HCT116 (cell line): ENCODE data around the gene CILP2. TPM values are rescaled to one million over a fixed set of nuclear protein-coding genes. Genes with fewer than 3 reads are reported as not detected.

Experiments
- ATAC-seq: fragments of 200-7000 bp; cut with Tn5 transposase; 2 replicates; pipeline ENCODE4 v1.9.1; 2020; ENCODE audit warnings: mild to moderate bottlenecking, moderate library complexity
- BruUV-seq: library from RNA; stranded (reverse); fragments of 400-500 nt; replicated peaks from 2 replicates; lab custom pipeline; 2021; lab: Mats Ljungman, UMichigan
- CTCF ChIA-PET: fragments of 300-600 bp; sonication (Branson Sonifier 250); formaldehyde crosslinking; loops from one replicate; lab custom pipeline; 2021; ENCODE audit warnings: antibody characterized with exemption; lab: Charles Lee
- POLR2A ChIA-PET: fragments of 300-600, 350-600 bp; sonication (Branson Sonifier 250); formaldehyde crosslinking; loops from one replicate; lab custom pipeline; 2021; ENCODE audit warnings: antibody characterized with exemption; lab: Charles Lee
- RAD21 ChIA-PET, 2 experiments: fragments of 300-600 bp; sonication (Branson Sonifier 250); formaldehyde crosslinking; loops; one replicate each; lab custom pipeline; 2023; ENCODE audit warnings: low total read pairs in 2 of 2; ENCODE audit not compliant: uncharacterized antibody in 2 of 2, unreplicated experiment in 2 of 2, low non-redundant PET in 1 of 2; lab: Charles Lee
- DNase-seq: peaks from one replicate; pipeline ENCODE4 v3.0.0-alpha.2; 2010; ENCODE audit warnings: low read depth, low spot score
- H2AFZ ChIP-seq: fragments of 200-600 bp; shearing (Covaris generic), sonication (generic); 2 replicates; pipeline ENCODE4 v1.6.1; 2017; ENCODE audit warnings: low read depth, mixed run types, mixed read lengths, antibody characterized with exemption, low read length; ENCODE audit not compliant: poor library complexity, severe bottlenecking
- H3K27ac ChIP-seq: 2 replicates; pipeline ENCODE4 v1.5.1; 2012; ENCODE audit warnings: low read depth, low read length
- H3K27me3 ChIP-seq: fragments of 200-600 bp; sonication (generic); 2 replicates; pipeline ENCODE4 v1.6.1; 2016; ENCODE audit warnings: mixed run types, low read length, mixed read lengths; ENCODE audit not compliant: insufficient read depth
- H3K36me3 ChIP-seq, 2 experiments: fragments of 200-500 bp in 1 of 2; fragments of 200-600 bp in 1 of 2; sonication (Bioruptor generic) in 1 of 2; sonication (generic) in 1 of 2; 2 replicates each; pipeline versions ENCODE4 v1.5.1 to v1.6.1; 2014 to 2016; ENCODE audit warnings: low read length in 2 of 2, inconsistent platforms in 1 of 2, mixed read lengths in 1 of 2, mixed run types in 1 of 2; ENCODE audit not compliant: insufficient read depth in 2 of 2, control insufficient read depth in 1 of 2
- H3K4me1 ChIP-seq, 2 experiments: fragments of 200-600 bp in 1 of 2; sonication (generic) in 1 of 2; 2 replicates each; pipeline versions ENCODE4 v1.5.1 to v1.6.1; 2012 to 2017; ENCODE audit warnings: low read length in 2 of 2, inconsistent platforms in 1 of 2, mild to moderate bottlenecking in 1 of 2, mixed read lengths in 1 of 2, mixed run types in 1 of 2, moderate library complexity in 1 of 2; ENCODE audit not compliant: insufficient read depth in 2 of 2, control insufficient read depth in 1 of 2
- H3K4me2 ChIP-seq: fragments of 200-600 bp; sonication (generic); 2 replicates; pipeline ENCODE4 v1.6.1; 2017; ENCODE audit warnings: mixed run types, low read length, mixed read lengths
- H3K4me3 ChIP-seq, 2 experiments: fragments of 200-600 bp in 1 of 2; sonication (generic) in 1 of 2; replicated peaks in 1 of 2; 2 replicates each; pipeline ENCODE4 v1.5.1; 2011 to 2016; ENCODE audit warnings: low read length in 2 of 2, control low read depth in 1 of 2, low read depth in 1 of 2, mild to moderate bottlenecking in 1 of 2, mixed read lengths in 1 of 2, mixed run types in 1 of 2
- H3K79me2 ChIP-seq: fragments of 200-600 bp; sonication (generic); 2 replicates; pipeline ENCODE4 v1.6.1; 2017; ENCODE audit warnings: mild to moderate bottlenecking, mixed run types, low read length, moderate library complexity, mixed read lengths; ENCODE audit not compliant: insufficient read depth
- H3K9ac ChIP-seq: fragments of 200-600 bp; sonication (generic); 2 replicates; pipeline ENCODE4 v1.6.1; 2016; ENCODE audit warnings: low read length, mixed read lengths
- H3K9me2 ChIP-seq: fragments of 200-600 bp; sonication (generic), shearing (Covaris generic); 2 replicates; pipeline ENCODE4 v1.6.1; 2017; ENCODE audit warnings: mixed run types, mild to moderate bottlenecking, moderate library complexity; ENCODE audit not compliant: insufficient read depth
- H3K9me3 ChIP-seq, 2 experiments: fragments of 200-500 bp in 1 of 2; fragments of 200-600 bp in 1 of 2; sonication (Bioruptor generic) in 1 of 2; sonication (generic) in 1 of 2; 2 replicates each; pipeline ENCODE4 v1.6.1; 2014 to 2017; ENCODE audit warnings: low read length in 2 of 2, mixed read lengths in 2 of 2, inconsistent platforms in 1 of 2, low read depth in 1 of 2, mild to moderate bottlenecking in 1 of 2, mixed run types in 1 of 2, moderate library complexity in 1 of 2; ENCODE audit not compliant: control insufficient read depth in 1 of 2, insufficient read depth in 1 of 2
- H4K20me1 ChIP-seq: fragments of 200-600 bp; sonication (generic), shearing (Covaris generic); 2 replicates; pipeline ENCODE4 v1.6.1; 2017; ENCODE audit warnings: mixed run types, mild to moderate bottlenecking, moderate library complexity; ENCODE audit not compliant: insufficient read depth
- ATF3 ChIP-seq: IDR thresholded peaks from 2 replicates; pipeline ENCODE4 v1.6.1; 2012
- CBX3 ChIP-seq: IDR thresholded peaks from 2 replicates; pipeline ENCODE4 v1.6.1; 2012; ENCODE audit warnings: low read depth
- CTCF ChIP-seq, 3 experiments: fragments of 200-600 bp in 1 of 3; sonication (generic) in 1 of 3; IDR thresholded peaks in 2 of 3; conservative IDR thresholded peaks in 1 of 3; 2 replicates each; pipeline ENCODE4 v1.5.1; 2012 to 2017; ENCODE audit warnings: low read depth in 2 of 3, low read length in 2 of 3, antibody characterized with exemption in 1 of 3, borderline replicate concordance in 1 of 3, control low read depth in 1 of 3, mild to moderate bottlenecking in 1 of 3, mixed read lengths in 1 of 3, mixed run types in 1 of 3, moderate library complexity in 1 of 3; ENCODE audit not compliant: insufficient read depth in 1 of 3
- EZH2phosphoT487 ChIP-seq: fragments of 200-600 bp; IDR thresholded peaks from 2 replicates; pipeline ENCODE4 v1.6.1; 2018; ENCODE audit warnings: antibody characterized with exemption, borderline replicate concordance
- JUND ChIP-seq: IDR thresholded peaks from 2 replicates; pipeline ENCODE4 v1.6.1; 2012
- MAX ChIP-seq: IDR thresholded peaks from 2 replicates; pipeline ENCODE4 v1.6.1; 2012
- POLR2A ChIP-seq: IDR thresholded peaks from 2 replicates; pipeline ENCODE4 v1.7.0; 2011; ENCODE audit warnings: borderline replicate concordance; ENCODE audit not compliant: insufficient read depth, insufficient read length; ENCODE audit errors: extremely low read depth
- RAD21 ChIP-seq: IDR thresholded peaks from 2 replicates; pipeline ENCODE4 v1.6.1; 2012; ENCODE audit warnings: low read depth, mild to moderate bottlenecking
- SIN3A ChIP-seq: IDR thresholded peaks from 2 replicates; pipeline ENCODE4 v1.6.1; 2012; ENCODE audit warnings: low read depth
- TCF7L2 ChIP-seq: IDR thresholded peaks from 2 replicates; pipeline ENCODE4 v1.7.0; 2011; ENCODE audit warnings: borderline replicate concordance, inconsistent platforms; ENCODE audit not compliant: insufficient read depth, insufficient read length; ENCODE audit errors: extremely low read depth
- ZBTB33 ChIP-seq: IDR thresholded peaks from 2 replicates; pipeline ENCODE4 v1.6.1; 2011; ENCODE audit warnings: mild to moderate bottlenecking, low read length, moderate library complexity; ENCODE audit not compliant: insufficient replicate concordance; ENCODE audit errors: extremely low read depth
- ZFX ChIP-seq: fragments of 450-650 bp; IDR thresholded peaks from 2 replicates; pipeline ENCODE4 v1.6.1; 2017
- intact Hi-C: fragments of 100-400 bp; cut with micrococcal nuclease; formaldehyde crosslinking; loops from 2 replicates; pipeline ENCODE4 v1.10.0; 2022
- total RNA-seq: library from RNA; stranded (reverse); gene quantifications from one replicate; pipeline ENCODE4 v1.2.1, GENCODE V29; 2021; ENCODE audit not compliant: unreplicated experiment

The CILP2 gene
- total RNA-seq, 1 experiment from 2014 or later, result 13.1 TPM

- no TSS peak for BruUV-seq
- no peaks in the 10 kb centered on the region for H3K9me2 ChIP-seq
- no peak overlapping the region for H3K9ac ChIP-seq
- ChIA-PET CTCF (no interaction called here), RAD21 (no interaction called here)
- no peak for DNase-seq
- H4K20me1 ChIP-seq, result no peaks in the 10 kb centered on the region
- H3K27ac ChIP-seq, result no peak overlapping the region
- H3K4me1 ChIP-seq, result peaks cover 0 to 9% of the 10 kb centered on the region in 2 experiments; a peak in 1 of 4 replicates
- H3K79me2 ChIP-seq, result no peaks in the 10 kb centered on the region
- no peaks in the 10 kb centered on the region for H3K36me3 ChIP-seq
- no peak overlapping the region for H3K4me2 ChIP-seq
- no peaks in the 10 kb centered on the region for H3K9me3 ChIP-seq
- intact Hi-C loops, result no loop called here
- TF ChIP-seq RAD21 (no peak), SIN3A (no peak), JUND (no peak), ATF3 (no peak), CBX3 (no peak), CTCF (IDR thresholded peaks at IDR 0.05 in 2 of 3, conservative IDR thresholded peaks at IDR 0.05 in 1 of 3; ENCODE audit: borderline replicate concordance in 1 of 3, insufficient read depth in 1 of 3, low read depth in 2 of 3, low read length in 2 of 3) (no peak), MAX (no peak), TCF7L2 (no peak), EZH2phosphoT487 (no peak), ZBTB33 (no peak), ZFX (no peak), POLR2A (no peak)
- TF ChIP-seq, all 23 proteins: peak for 0
- Histone ChIP-seq H3K27me3 (no peaks in the 10 kb centered on the region), H2AFZ (no peak overlapping the region), H3K4me3 (no peak overlapping the region)
- POLR2A ChIA-PET, result no interaction called here
- no peak for ATAC-seq
These were observed 46.3 kb downstream of the CILP2 start for GRCh38 chr19:19584356-19584755.
